Right lobe of liver (tissue), 6 donors: Measurements from ENCODE around the gene EMILIN2. TPM values are rescaled to one million over a fixed set of nuclear protein-coding genes. Genes with fewer than 3 reads are reported as not detected.
A peak's percentile ranks its signal among the peaks of the same experiment; 100 is the strongest.

Experiments used
- ATAC-seq, 4 donors: fragments of 200-7000 bp; cut with Tn5 transposase; one replicate each; pipeline ENCODE4 v1.9.1; 2020; ENCODE audit warnings: mild to moderate bottlenecking in 4 of 4, moderate library complexity in 4 of 4
- DNase-seq, 3 donors: peaks; one replicate each; pipeline ENCODE4 v3.0.0-alpha.2; 2020
- H3K27ac ChIP-seq, 3 donors: fragments of 200-600 bp; one replicate each; pipeline ENCODE4 v1.8.0; 2022
- H3K27me3 ChIP-seq, 2 donors: fragments of 200-600 bp; one replicate each; pipeline ENCODE4 v1.8.0; 2022
- H3K36me3 ChIP-seq, 4 donors: fragments of 200-600 bp; sonication (generic) in 1 of 4; one replicate each; pipeline versions ENCODE4 v1.5.1 to v1.8.0; 2017 to 2022; ENCODE audit warnings: control low read depth in 1 of 4
- H3K4me1 ChIP-seq, 4 donors: fragments of 200-600 bp; sonication (generic) in 1 of 4; one replicate each; pipeline versions ENCODE4 v1.5.1 to v1.8.0; 2017 to 2022; ENCODE audit warnings: control low read depth in 1 of 4
- H3K4me3 ChIP-seq, 3 donors: fragments of 200-600 bp; one replicate each; pipeline ENCODE4 v1.8.0; 2022
- H3K9me3 ChIP-seq, 4 donors: fragments of 200-600 bp; sonication (generic) in 1 of 4; one replicate each; pipeline versions ENCODE4 v1.5.1 to v1.8.0; 2017 to 2022; ENCODE audit warnings: control low read depth in 1 of 4
- POLR2A ChIP-seq: fragments of 450-650 bp; IDR thresholded peaks from one replicate; pipeline ENCODE4 v1.6.1; 2017; ENCODE audit warnings: antibody characterized with exemption, mild to moderate bottlenecking
- WGBS: methylation state at CpG from one replicate; pipeline ENCODE4 v1.1.6; 2018; ENCODE audit warnings: low coverage, low lambda C conversion rate; ENCODE audit not compliant: insufficient coverage; ENCODE audit errors: missing lambda C conversion rate; 5-methylcytosine and 5-hydroxymethylcytosine counted together
- intact Hi-C, 2 donors: fragments of 100-400 bp; cut with DNase I; formaldehyde crosslinking; loops; one replicate each; pipeline versions ENCODE4 v1.11.2 to v1.14.1; 2022
- total RNA-seq, 6 experiments: library from RNA; depleted of rRNA in 2 of 6; stranded (reverse); fragments of >200 nt in 2 of 6; fragmentation: NEBNext Ultra II Directional in 3 of 6; extraction: Animal tissue kit (Norgen Biotek cat#: 25700) in 3 of 6; gene quantifications; one replicate each; pipeline versions ENCODE4 v1.1.0 to v1.2.4, GENCODE V29; 2016 to 2023
- TF ChIP-seq, protein P1 (sequence below), 4 donors: fragments of 200-600 bp in 3 of 4; fragments of 450-650 bp in 1 of 4; IDR thresholded peaks; one replicate each; pipeline versions ENCODE4 v1.5.1 to v1.8.0; 2016 to 2022; ENCODE audit warnings: antibody characterized with exemption in 4 of 4, mild to moderate bottlenecking in 2 of 4
- donor health status: DM: no; HTN: yes; CAD: no.
- donor health status: DM: no; HTN: no; CAD: no.
- donor health status: DM: no; HTN: no; CAD: no.
- donor health status: DM: no; HTN: yes; CAD: no.
- donor health status: DM: no; HTN: yes; CAD: no.

Gene EMILIN2
- total RNA-seq, 6 experiments from 2014 or later, result 0.99 to 4.4 (median 2.3) TPM

GRCh38 chr18:2908946-2909335 lies 62.1 kb downstream of the EMILIN2 start:
- Histone ChIP-seq H3K36me3 (peaks cover 0 to 13% (median 1%) of the 10 kb centered on the region in 4 donors), H3K27me3 (peaks cover 0 to 5% of the 10 kb centered on the region in 2 donors), H3K4me1 (no peaks in the 10 kb centered on the region), H3K4me3 (no peak overlapping the region), H3K27ac (no peak overlapping the region), H3K9me3 (no peaks in the 10 kb centered on the region)
- ATAC-seq (no peak), DNase-seq (no peak)
- WGBS, result 80% methylated on average over 1 of the region's 2 CpGs
- TF ChIP-seq, protein P1, sequence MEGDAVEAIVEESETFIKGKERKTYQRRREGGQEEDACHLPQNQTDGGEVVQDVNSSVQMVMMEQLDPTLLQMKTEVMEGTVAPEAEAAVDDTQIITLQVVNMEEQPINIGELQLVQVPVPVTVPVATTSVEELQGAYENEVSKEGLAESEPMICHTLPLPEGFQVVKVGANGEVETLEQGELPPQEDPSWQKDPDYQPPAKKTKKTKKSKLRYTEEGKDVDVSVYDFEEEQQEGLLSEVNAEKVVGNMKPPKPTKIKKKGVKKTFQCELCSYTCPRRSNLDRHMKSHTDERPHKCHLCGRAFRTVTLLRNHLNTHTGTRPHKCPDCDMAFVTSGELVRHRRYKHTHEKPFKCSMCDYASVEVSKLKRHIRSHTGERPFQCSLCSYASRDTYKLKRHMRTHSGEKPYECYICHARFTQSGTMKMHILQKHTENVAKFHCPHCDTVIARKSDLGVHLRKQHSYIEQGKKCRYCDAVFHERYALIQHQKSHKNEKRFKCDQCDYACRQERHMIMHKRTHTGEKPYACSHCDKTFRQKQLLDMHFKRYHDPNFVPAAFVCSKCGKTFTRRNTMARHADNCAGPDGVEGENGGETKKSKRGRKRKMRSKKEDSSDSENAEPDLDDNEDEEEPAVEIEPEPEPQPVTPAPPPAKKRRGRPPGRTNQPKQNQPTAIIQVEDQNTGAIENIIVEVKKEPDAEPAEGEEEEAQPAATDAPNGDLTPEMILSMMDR (IDR thresholded peaks at IDR 0.05), result no peak
- no peak for TF ChIP-seq POLR2A
- intact Hi-C loops, result no loop called here

- no peak for DNase-seq
- intact Hi-C loops, result no loop called here
- Histone ChIP-seq H3K27me3 (peaks cover 0 to 5% of the 10 kb centered on the region in 2 donors), H3K36me3 (peaks cover 0 to 18% (median 5%) of the 10 kb centered on the region in 4 donors), H3K9me3 (no peaks in the 10 kb centered on the region), H3K27ac (no peak overlapping the region), H3K4me1 (no peaks in the 10 kb centered on the region), H3K4me3 (no peak overlapping the region)
- peak in 1 of 4 donors; percentile 0 for ATAC-seq
- TF ChIP-seq, protein P1 (IDR thresholded peaks at IDR 0.05), result no peak
- no peak for TF ChIP-seq POLR2A
- WGBS, result 84% methylated on average over 11 of the region's 22 CpGs
These were observed 62.8 kb downstream of the EMILIN2 start for GRCh38 chr18:2909431-2910140.

DNA sequence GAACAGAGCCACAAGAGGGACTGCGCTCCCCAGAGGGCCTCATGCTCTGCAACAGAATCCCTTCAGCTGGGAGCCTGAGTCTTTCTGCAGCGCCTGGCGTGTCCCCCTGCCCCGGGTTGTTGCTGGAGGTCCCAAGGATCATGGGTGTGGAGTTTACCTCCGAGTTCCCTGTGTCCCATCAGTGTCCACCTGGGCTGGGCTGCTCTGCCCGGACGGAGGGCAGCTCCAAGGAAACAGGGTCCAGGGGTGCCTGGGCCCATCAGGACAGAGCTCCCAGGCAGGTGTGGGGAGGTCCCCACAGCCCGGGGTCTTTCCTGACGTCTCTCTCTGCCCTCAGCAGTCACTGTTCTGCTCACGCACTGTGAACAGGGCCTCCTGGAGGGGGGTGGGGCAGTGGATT lies 63.5 kb downstream of the EMILIN2 start:
- Histone ChIP-seq H3K36me3 (peaks cover 0 to 25% (median 9%) of the 10 kb centered on the region in 4 donors), H3K27me3 (peaks cover 0 to 5% of the 10 kb centered on the region in 2 donors), H3K4me1 (no peaks in the 10 kb centered on the region), H3K4me3 (no peak overlapping the region), H3K9me3 (no peaks in the 10 kb centered on the region), H3K27ac (no peak overlapping the region)
- ATAC-seq (peak in 1 of 4 donors; percentile 1), DNase-seq (no peak)
- TF ChIP-seq, protein P1 (IDR thresholded peaks at IDR 0.05), result no peak
- TF ChIP-seq POLR2A, result no peak
- intact Hi-C loops, result no loop called here
- no CpG with 5 or more reads among the region's 10 CpGs for WGBS

GRCh38 chr18:2910751-2911425 lies 64.1 kb downstream of the EMILIN2 start:
- Histone ChIP-seq H3K4me1 (no peaks in the 10 kb centered on the region), H3K27ac (no peak overlapping the region), H3K9me3 (no peaks in the 10 kb centered on the region), H3K4me3 (no peak overlapping the region), H3K36me3 (peaks cover 0 to 31% (median 12%) of the 10 kb centered on the region in 4 donors), H3K27me3 (peaks cover 0 to 5% of the 10 kb centered on the region in 2 donors)
- ATAC-seq, result no peak
- 90% methylated on average over 9 of the region's 13 CpGs for WGBS
- no peak for DNase-seq
- intact Hi-C loops, result no loop called here
- TF ChIP-seq, protein P1 (IDR thresholded peaks at IDR 0.05), result no peak
- TF ChIP-seq POLR2A, result no peak
